ENCODE results near the gene MARCHF5.
"Not testable (repeated sequence)": the region's sequence is repeated elsewhere in the genome, so short reads cannot be mapped to it uniquely, and the experiment has no call there.

Gene MARCHF5

DNA sequence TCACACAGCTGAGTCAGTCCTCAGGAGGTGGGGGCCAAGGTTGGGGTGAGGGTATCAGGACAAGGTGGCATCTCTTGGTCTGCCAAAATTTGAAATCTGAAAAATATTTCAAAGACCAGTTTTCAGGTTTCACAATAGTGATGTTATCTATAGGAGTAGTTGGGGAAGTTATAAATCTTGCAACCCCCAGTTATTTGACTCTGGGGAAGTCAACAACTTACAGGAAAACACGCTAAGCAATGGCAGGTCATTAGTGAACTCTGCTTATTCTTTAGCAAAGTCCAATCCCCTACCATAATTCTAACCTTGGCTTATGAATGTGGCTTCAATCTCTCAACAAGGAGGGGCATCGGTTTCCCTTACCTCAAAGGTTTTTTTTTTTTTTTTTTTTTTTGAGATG is 94.9 kb downstream of the MARCHF5 start:
- no peak for DNase-seq (ENCODE audit: low read depth in 2 of 2, low spot score in 1 of 2)

DNA sequence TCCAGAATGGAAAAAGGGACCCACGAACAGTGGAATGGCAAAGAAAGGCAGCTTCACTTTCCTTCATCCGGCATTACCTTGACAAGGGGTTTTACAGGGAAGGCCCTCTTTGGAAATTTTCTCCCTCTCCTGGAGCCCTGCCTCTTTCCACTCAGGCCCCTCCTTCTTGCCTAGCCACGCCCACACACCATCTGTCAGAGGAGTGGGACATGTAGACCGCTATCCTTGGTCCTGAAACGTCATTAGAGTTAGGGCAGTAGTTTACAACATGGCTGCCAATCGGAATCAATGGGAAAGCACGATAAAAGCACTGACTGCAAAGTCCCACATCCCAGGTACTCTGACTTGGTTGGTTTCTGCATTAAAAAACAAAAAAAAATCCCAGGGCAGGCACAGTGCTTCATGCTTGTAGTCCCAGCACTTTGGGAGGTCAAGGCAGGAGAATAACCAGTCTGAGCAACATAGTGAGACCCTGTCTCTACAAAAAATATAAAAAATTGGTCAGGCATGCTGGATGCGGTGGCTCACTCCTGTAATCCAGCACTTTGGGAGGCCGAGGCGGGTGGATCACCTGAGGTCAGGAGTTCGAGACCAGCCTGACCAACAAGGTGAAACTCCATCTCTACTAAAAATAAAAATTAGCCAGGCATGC is 96.4 kb downstream of the MARCHF5 start:
- no peak for DNase-seq (ENCODE audit: low read depth in 2 of 2, low spot score in 1 of 2)

DNA sequence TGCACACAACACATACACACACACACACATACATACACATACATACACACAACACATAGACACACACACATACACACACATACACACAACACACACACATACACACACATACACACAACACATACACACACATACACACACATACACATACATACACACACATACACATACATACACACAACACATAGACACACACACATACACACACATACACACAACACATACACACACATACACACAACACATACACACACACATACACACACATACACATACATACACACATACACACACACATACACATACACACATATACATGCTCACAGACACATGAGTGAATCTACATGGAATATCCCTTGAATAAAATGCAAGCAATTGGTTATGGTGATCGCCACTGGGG is 102.2 kb downstream of the MARCHF5 start:
- not testable (repeated sequence) for DNase-seq (ENCODE audit: low read depth in 2 of 2, low spot score in 1 of 2)

DNA sequence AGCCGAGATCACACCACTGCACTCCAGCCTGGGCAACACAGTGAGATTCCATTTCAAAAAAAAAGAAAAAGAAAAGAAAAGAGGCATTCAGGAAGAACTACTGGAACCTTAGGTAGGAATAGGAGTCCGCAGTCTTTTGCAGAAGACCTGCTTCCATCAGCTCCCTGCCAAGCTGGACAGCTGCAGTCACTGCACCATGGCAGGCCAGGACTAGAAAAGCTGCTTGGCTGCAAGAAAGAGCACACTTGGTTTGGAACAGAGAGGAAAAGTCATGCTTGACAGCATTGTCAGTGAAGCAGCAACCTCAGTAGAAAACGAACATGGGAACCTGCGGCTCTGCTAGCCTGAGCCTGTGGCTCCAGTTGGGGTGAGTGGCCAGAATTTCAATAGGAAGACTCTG is 104.3 kb downstream of the MARCHF5 start:
- no peak for DNase-seq (ENCODE audit: low read depth in 2 of 2, low spot score in 1 of 2)

DNA sequence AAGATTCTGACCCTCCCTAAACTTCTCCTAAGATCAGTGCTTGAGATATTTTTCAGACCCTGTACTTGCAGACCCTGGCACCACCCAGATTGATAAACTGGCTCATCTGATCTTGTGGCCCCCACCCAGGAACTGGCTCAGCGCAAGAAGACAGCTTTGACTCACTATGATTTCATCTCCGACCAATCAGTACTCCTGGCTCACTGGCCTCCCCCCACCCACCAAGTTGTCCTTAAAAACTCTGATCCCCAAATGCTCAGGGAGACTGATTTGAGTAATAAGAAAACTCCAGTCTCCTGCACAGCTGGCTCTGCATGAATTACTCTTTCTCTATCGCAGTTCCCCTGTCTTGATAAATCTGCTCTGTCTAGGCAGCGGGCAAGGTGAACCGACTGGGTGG is 111.3 kb downstream of the MARCHF5 start:
- not testable (repeated sequence) for DNase-seq (ENCODE audit: low read depth in 2 of 2, low spot score in 1 of 2)

Data from stimulated activated CD8-positive, alpha-beta memory T cell treated with anti-CD3 and anti-CD28 coated beads, Interleukin-4, amount 100 ng/mL, for 4 hours (primary cell).